ENCODE measurements around the gene SPATS2L. TPM values are rescaled to one million over a fixed set of nuclear protein-coding genes. Genes with fewer than 3 reads are reported as not detected.
A peak's percentile ranks its signal among the peaks of the same experiment; 100 is the strongest.

Gene SPATS2L
- total and polyA plus RNA-seq, 2 of the 13 experiments (the other 11 are each of a cell fraction or from before 2014, with no cell fraction given) = 154 to 212 TPM

DNA sequence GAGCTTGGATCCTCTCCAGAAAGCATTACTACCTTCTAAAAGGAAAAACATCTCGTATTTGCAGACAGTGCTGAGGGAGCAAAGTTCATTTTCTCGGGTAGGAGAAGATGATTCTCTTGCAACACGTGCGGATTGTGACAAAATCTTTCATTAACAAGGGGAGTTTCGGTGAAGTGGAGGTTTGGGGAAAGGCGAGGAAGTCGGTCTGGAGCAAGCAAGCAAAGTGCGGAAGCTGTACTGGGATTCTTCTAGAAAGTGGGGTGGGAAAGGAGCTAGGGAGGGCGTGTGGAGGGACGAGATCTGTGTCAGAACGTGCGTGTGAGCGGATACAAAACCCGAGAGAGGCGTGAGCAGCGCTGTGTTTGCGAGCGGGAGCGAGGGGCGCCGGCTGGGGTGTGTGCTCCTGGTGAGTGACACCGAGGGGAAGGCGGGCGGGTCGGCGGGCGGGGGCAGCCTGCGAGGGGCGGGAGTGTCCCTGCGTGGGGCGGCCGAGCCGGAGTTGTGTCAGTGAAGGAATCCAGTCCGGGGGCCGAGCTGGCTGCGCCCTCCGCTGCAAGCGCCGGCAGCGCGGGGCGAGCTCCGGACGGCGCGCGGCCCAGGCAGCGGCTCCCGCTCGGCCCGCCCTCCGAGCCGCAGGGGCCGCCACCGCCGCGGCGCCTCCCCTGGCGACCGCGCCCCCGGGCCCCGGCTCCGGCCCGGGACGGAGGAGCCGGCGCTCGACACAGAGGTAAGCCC lies at the start of gene SPATS2L (continued):
- TF ChIP-seq PRDM15 (CRISPR knock-in tag; IDR thresholded peaks at IDR 0.05) (no peak), BRF2 (CRISPR knock-in tag; IDR thresholded peaks at IDR 0.05) (no peak), ZBTB8A (CRISPR knock-in tag; IDR thresholded peaks at IDR 0.05; ENCODE audit: borderline replicate concordance, low read depth) (no peak), IRF9 (CRISPR knock-in tag; IDR thresholded peaks at IDR 0.05; ENCODE audit: borderline replicate concordance) (peak; percentile 83; the same call in 1 of the 2 replicates), NFKB2 (CRISPR knock-in tag; IDR thresholded peaks at IDR 0.05; ENCODE audit: borderline replicate concordance) (no peak; the same call in 1 of the 2 replicates), ZBTB26 (CRISPR knock-in tag; IDR thresholded peaks at IDR 0.05; ENCODE audit: borderline replicate concordance) (peak; percentile 97), KDM6A (CRISPR knock-in tag; IDR thresholded peaks at IDR 0.05; ENCODE audit: low read depth) (peak; percentile 66; the same call in 1 of the 2 replicates), ZNF557 (CRISPR knock-in tag; IDR thresholded peaks at IDR 0.05) (no peak), TBP (CRISPR knock-in tag; IDR thresholded peaks at IDR 0.05) (no peak), ZNF33A (CRISPR knock-in tag; IDR thresholded peaks at IDR 0.05; ENCODE audit: borderline replicate concordance) (no peak), POGK (CRISPR knock-in tag; conservative IDR thresholded peaks at IDR 0.05) (0 out of 2 replicates have a peak, but pooled peaks have one; percentile 31)
- TF ChIP-seq, protein P1, sequence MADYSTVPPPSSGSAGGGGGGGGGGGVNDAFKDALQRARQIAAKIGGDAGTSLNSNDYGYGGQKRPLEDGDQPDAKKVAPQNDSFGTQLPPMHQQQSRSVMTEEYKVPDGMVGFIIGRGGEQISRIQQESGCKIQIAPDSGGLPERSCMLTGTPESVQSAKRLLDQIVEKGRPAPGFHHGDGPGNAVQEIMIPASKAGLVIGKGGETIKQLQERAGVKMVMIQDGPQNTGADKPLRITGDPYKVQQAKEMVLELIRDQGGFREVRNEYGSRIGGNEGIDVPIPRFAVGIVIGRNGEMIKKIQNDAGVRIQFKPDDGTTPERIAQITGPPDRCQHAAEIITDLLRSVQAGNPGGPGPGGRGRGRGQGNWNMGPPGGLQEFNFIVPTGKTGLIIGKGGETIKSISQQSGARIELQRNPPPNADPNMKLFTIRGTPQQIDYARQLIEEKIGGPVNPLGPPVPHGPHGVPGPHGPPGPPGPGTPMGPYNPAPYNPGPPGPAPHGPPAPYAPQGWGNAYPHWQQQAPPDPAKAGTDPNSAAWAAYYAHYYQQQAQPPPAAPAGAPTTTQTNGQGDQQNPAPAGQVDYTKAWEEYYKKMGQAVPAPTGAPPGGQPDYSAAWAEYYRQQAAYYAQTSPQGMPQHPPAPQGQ (CRISPR knock-in tag; IDR thresholded peaks at IDR 0.05; ENCODE audit: borderline replicate concordance) = no peak
- TF ChIP-seq, protein P2, sequence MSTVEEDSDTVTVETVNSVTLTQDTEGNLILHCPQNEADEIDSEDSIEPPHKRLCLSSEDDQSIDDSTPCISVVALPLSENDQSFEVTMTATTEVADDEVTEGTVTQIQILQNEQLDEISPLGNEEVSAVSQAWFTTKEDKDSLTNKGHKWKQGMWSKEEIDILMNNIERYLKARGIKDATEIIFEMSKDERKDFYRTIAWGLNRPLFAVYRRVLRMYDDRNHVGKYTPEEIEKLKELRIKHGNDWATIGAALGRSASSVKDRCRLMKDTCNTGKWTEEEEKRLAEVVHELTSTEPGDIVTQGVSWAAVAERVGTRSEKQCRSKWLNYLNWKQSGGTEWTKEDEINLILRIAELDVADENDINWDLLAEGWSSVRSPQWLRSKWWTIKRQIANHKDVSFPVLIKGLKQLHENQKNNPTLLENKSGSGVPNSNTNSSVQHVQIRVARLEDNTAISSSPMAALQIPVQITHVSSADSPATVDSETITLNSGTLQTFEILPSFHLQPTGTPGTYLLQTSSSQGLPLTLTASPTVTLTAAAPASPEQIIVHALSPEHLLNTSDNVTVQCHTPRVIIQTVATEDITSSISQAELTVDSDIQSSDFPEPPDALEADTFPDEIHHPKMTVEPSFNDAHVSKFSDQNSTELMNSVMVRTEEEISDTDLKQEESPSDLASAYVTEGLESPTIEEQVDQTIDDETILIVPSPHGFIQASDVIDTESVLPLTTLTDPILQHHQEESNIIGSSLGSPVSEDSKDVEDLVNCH (CRISPR knock-in tag; IDR thresholded peaks at IDR 0.05) = no peak; the same call in 1 of the 2 replicates
